ENCODE measurements around the gene TBC1D2. TPM values are rescaled to one million over a fixed set of nuclear protein-coding genes. Genes with fewer than 3 reads are reported as not detected.

TBC1D2 gene
- total and polyA plus RNA-seq, 10 of the 15 experiments (the other 5 are each of a cell fraction or from before 2014, with no cell fraction given) = 0.04 to 1.6 (median 1.1) TPM

DNA sequence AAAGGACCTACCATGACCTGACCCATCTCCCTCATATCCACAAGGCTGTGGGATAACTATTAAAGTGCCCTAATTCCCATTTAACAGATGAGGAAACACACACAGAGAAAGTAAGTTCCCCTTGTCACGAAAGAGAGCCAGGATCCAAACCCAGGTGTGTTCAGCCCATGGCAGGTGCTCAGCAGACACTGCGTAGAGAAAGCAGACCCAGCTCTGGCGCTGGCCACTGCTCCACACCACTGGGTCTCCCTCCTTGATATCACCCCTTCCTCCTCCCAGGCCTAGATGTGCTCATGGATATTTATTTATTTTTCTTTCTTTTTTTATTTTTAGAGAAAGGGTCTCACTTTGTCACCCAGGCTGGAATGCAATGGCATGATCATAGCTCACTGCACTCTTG is 39.1 kb downstream of the TBC1D2 start:
- FAIRE-seq = no peak
- intact Hi-C loops (cut with micrococcal nuclease; ENCODE audit: unreplicated experiment) = no loop called here
- 50% methylated on average over 3 of the region's 3 CpGs for WGBS (ENCODE audit: insufficient coverage, insufficient replicate concordance, low lambda C conversion rate, missing lambda C conversion rate)

DNA sequence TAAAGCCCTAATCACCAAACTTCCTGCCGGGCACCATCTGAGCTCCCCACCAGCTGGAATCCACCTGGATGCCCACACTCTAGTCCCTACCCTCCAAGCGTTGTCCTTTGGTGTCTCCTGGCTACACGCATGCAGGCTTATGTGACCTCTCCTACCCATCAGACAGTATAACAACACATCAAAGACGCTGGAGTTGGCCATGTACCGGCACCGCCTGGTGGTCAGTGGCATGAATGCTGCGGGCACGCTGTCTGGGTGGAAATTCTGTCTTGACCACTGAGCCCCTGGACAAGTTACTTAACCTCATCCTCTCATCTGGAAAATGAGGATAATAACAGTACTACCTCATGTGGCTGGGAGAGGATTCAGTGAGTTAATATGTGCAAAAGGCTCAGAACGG is 39.6 kb downstream of the TBC1D2 start:
- Histone ChIP-seq H3K4me2 (ENCODE audit: control insufficient read depth, insufficient read depth) (no peak overlapping the region), H3K9me3 (replicated peaks; ENCODE audit: control insufficient read depth, insufficient read depth, low read length) (no peaks in the 10 kb centered on the region), H2AFZ (ENCODE audit: control insufficient read depth, low read depth, low read length) (no peak overlapping the region), H3K36me3 (ENCODE audit: control insufficient read depth in 2 of 2, insufficient read depth in 2 of 2, low read length in 1 of 2) (no peaks in the 10 kb centered on the region), H3K4me1 (ENCODE audit: control insufficient read depth, insufficient read depth, low read length) (no peaks in the 10 kb centered on the region), H4K20me1 (ENCODE audit: control insufficient read depth, insufficient read depth) (no peaks in the 10 kb centered on the region), H3K27me3 (replicated peaks in 1 of 2; ENCODE audit: control insufficient read depth in 2 of 2, insufficient read depth in 2 of 2, low read length in 1 of 2) (no peaks in the 10 kb centered on the region), H3K79me2 (ENCODE audit: control insufficient read depth, insufficient read depth, low read length) (no peaks in the 10 kb centered on the region), H3K27ac (ENCODE audit: control insufficient read depth, insufficient read depth) (no peak overlapping the region), H3K4me3 (no peak overlapping the region), H3K9ac (ENCODE audit: control insufficient read depth, insufficient read depth, low read length) (no peak overlapping the region)
- ChIA-PET SMC1A (ENCODE audit: uncharacterized antibody, unreplicated experiment) (interaction anchor here (1.1 kb wide), 1 partner anchor 112 kb away, joined by 3 read pairs; no protein-coding TSS in a partner anchor), POLR2A (no interaction called here), CTCF (interaction anchor here (1.1 to 1.3 kb wide), 3 partner anchors 10 to 98 kb away, joined by 3 to 4 read pairs (median 3); no protein-coding TSS in a partner anchor), RAD21 (ENCODE audit: unreplicated experiment) (interaction anchor here (1.0 kb wide), 1 partner anchor 97 kb away, joined by 3 read pairs; the partner anchor contains the start of gene TRIM14)
- DNase-seq (ENCODE audit: low read depth, low spot score) = no peak
- no peak for TF ChIP-seq ETV6 (conservative IDR thresholded peaks at IDR 0.05 in 1 of 2, IDR thresholded peaks at IDR 0.05 in 1 of 2; ENCODE audit: borderline replicate concordance in 1 of 2, low read depth in 1 of 2)
- TF ChIP-seq, protein P1, sequence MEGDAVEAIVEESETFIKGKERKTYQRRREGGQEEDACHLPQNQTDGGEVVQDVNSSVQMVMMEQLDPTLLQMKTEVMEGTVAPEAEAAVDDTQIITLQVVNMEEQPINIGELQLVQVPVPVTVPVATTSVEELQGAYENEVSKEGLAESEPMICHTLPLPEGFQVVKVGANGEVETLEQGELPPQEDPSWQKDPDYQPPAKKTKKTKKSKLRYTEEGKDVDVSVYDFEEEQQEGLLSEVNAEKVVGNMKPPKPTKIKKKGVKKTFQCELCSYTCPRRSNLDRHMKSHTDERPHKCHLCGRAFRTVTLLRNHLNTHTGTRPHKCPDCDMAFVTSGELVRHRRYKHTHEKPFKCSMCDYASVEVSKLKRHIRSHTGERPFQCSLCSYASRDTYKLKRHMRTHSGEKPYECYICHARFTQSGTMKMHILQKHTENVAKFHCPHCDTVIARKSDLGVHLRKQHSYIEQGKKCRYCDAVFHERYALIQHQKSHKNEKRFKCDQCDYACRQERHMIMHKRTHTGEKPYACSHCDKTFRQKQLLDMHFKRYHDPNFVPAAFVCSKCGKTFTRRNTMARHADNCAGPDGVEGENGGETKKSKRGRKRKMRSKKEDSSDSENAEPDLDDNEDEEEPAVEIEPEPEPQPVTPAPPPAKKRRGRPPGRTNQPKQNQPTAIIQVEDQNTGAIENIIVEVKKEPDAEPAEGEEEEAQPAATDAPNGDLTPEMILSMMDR (IDR thresholded peaks at IDR 0.05 in 2 of 3, conservative IDR thresholded peaks at IDR 0.05 in 1 of 3; ENCODE audit: control insufficient read depth in 2 of 3, extremely low read depth in 1 of 3, insufficient read depth in 1 of 3, low read depth in 3 of 3, low read length in 3 of 3) = peak; percentile 37 to 50 (median 48); a peak in 5 of 6 replicates
- peak; percentile 46; the same call in 1 of the 2 replicates for TF ChIP-seq SMC3 (IDR thresholded peaks at IDR 0.05; ENCODE audit: borderline replicate concordance, low read length)
- TF ChIP-seq RAD21 (IDR thresholded peaks at IDR 0.05; ENCODE audit: insufficient read depth, low read depth, low read length) = 0 out of 2 replicates have a peak, but pooled peaks have one; percentile 46
- TF ChIP-seq, protein P2, sequence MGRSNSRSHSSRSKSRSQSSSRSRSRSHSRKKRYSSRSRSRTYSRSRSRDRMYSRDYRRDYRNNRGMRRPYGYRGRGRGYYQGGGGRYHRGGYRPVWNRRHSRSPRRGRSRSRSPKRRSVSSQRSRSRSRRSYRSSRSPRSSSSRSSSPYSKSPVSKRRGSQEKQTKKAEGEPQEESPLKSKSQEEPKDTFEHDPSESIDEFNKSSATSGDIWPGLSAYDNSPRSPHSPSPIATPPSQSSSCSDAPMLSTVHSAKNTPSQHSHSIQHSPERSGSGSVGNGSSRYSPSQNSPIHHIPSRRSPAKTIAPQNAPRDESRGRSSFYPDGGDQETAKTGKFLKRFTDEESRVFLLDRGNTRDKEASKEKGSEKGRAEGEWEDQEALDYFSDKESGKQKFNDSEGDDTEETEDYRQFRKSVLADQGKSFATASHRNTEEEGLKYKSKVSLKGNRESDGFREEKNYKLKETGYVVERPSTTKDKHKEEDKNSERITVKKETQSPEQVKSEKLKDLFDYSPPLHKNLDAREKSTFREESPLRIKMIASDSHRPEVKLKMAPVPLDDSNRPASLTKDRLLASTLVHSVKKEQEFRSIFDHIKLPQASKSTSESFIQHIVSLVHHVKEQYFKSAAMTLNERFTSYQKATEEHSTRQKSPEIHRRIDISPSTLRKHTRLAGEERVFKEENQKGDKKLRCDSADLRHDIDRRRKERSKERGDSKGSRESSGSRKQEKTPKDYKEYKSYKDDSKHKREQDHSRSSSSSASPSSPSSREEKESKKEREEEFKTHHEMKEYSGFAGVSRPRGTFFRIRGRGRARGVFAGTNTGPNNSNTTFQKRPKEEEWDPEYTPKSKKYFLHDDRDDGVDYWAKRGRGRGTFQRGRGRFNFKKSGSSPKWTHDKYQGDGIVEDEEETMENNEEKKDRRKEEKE (IDR thresholded peaks at IDR 0.05) = no peak
- in situ Hi-C loops (cut with MboI) (no loop called here), intact Hi-C loops (cut with micrococcal nuclease; ENCODE audit: unreplicated experiment) (loop anchor here (2.0 kb wide), 1 partner anchor 141 kb away; no protein-coding TSS in a partner anchor)
- BruUV-seq (replicated peaks) = no TSS peak
- FAIRE-seq = no peak
- ATAC-seq = peak; percentile 85
- WGBS (ENCODE audit: insufficient coverage, insufficient replicate concordance, low lambda C conversion rate, missing lambda C conversion rate) = 77% methylated on average over 9 of the region's 9 CpGs

More for the DNA sequence above, 39.1 kb downstream of the TBC1D2 start:
- SMC1A ChIA-PET (ENCODE audit: uncharacterized antibody, unreplicated experiment) = interaction anchor here (1.1 kb wide), 1 partner anchor 112 kb away, joined by 3 read pairs; no protein-coding TSS in a partner anchor
- POLR2A ChIA-PET = no interaction called here
- H3K27ac ChIP-seq (ENCODE audit: control insufficient read depth, insufficient read depth) = no peak overlapping the region
- DNase-seq (ENCODE audit: low read depth, low spot score) (no peak), ATAC-seq (no peak)
- no peak overlapping the region for H3K4me3 ChIP-seq
- no peak overlapping the region for H2AFZ ChIP-seq (ENCODE audit: control insufficient read depth, low read depth, low read length)
- H3K9me3 ChIP-seq (replicated peaks; ENCODE audit: control insufficient read depth, insufficient read depth, low read length) = no peaks in the 10 kb centered on the region
- no TSS peak for BruUV-seq (replicated peaks)
- no peak overlapping the region for H3K4me2 ChIP-seq (ENCODE audit: control insufficient read depth, insufficient read depth)
- no peaks in the 10 kb centered on the region for H3K79me2 ChIP-seq (ENCODE audit: control insufficient read depth, insufficient read depth, low read length)
- CTCF ChIA-PET = no interaction called here
- no peaks in the 10 kb centered on the region for H4K20me1 ChIP-seq (ENCODE audit: control insufficient read depth, insufficient read depth)
- no peaks in the 10 kb centered on the region for H3K4me1 ChIP-seq (ENCODE audit: control insufficient read depth, insufficient read depth, low read length)
- TF ChIP-seq GATAD2B (conservative IDR thresholded peaks at IDR 0.05; ENCODE audit: low read depth) (no peak), CREB1 (IDR thresholded peaks at IDR 0.05; ENCODE audit: low read depth) (no peak), BRCA1 (IDR thresholded peaks at IDR 0.05; ENCODE audit: low read depth, low read length) (no peak)
- in situ Hi-C loops (cut with MboI) = no loop called here
- no peak overlapping the region for H3K9ac ChIP-seq (ENCODE audit: control insufficient read depth, insufficient read depth, low read length)
- no peaks in the 10 kb centered on the region for H3K36me3 ChIP-seq (ENCODE audit: control insufficient read depth in 2 of 2, insufficient read depth in 2 of 2, low read length in 1 of 2)
- H3K27me3 ChIP-seq (replicated peaks in 1 of 2; ENCODE audit: control insufficient read depth in 2 of 2, insufficient read depth in 2 of 2, low read length in 1 of 2) = no peaks in the 10 kb centered on the region
- RAD21 ChIA-PET (ENCODE audit: unreplicated experiment) = no interaction called here
